ENCODE results near the gene GNG14.

GRCh38 chr19:12695514-12695913, 7.7 kb downstream of the GNG14 start:
- TF ChIP-seq POLR2AphosphoS5 (IDR thresholded peaks at IDR 0.05; ENCODE audit: low read depth, low read length) = no peak
- TF ChIP-seq SPI1 (IDR thresholded peaks at IDR 0.05; ENCODE audit: low read depth, low read length) = no peak
- TF ChIP-seq POLR2A (IDR thresholded peaks at IDR 0.05; ENCODE audit: low read depth, low read length) = no peak
